Neural cell (in vitro differentiated cells): ENCODE results near the gene CGRRF1. TPM values are rescaled to one million over a fixed set of nuclear protein-coding genes. Genes with fewer than 3 reads are reported as not detected.

Experiments used
- H2AFZ ChIP-seq: fragments of 200-600, 300-800 bp; sonication (generic), shearing (Covaris generic); 2 replicates; pipeline ENCODE4 v1.6.0; 2014; ENCODE audit warnings: low read depth, mild to moderate bottlenecking, antibody characterized with exemption, low read length, moderate library complexity
- H3F3A ChIP-seq: fragments of 200-600 bp; shearing (Covaris generic); 2 replicates; pipeline ENCODE4 v1.6.1; 2016; ENCODE audit warnings: mild to moderate bottlenecking, moderate library complexity, mixed read lengths, antibody characterized with exemption, low read length; ENCODE audit not compliant: insufficient read depth, poor library complexity, severe bottlenecking
- H3K27ac ChIP-seq: fragments of 200-600, 300-800 bp; sonication (generic), shearing (Covaris generic); 2 replicates; pipeline ENCODE4 v1.5.1; 2014; ENCODE audit warnings: mild to moderate bottlenecking, low read length, moderate library complexity
- H3K27me3 ChIP-seq: fragments of 300-800, 200-600 bp; sonication (generic), shearing (Covaris generic); 2 replicates; pipeline ENCODE4 v1.6.0; 2014; ENCODE audit warnings: mild to moderate bottlenecking, low read depth, low read length, moderate library complexity; ENCODE audit not compliant: insufficient read depth
- H3K36me3 ChIP-seq: fragments of 300-800, 200-600 bp; sonication (generic), shearing (Covaris generic); 2 replicates; pipeline ENCODE4 v1.5.1; 2014; ENCODE audit warnings: mild to moderate bottlenecking, antibody characterized with exemption, low read length, moderate library complexity; ENCODE audit not compliant: insufficient read depth
- H3K4me2 ChIP-seq: fragments of 300-800, 200-600 bp; sonication (generic), shearing (Covaris generic); 2 replicates; pipeline ENCODE4 v1.6.0; 2014; ENCODE audit warnings: mild to moderate bottlenecking, low read length
- H3K4me3 ChIP-seq: fragments of 300-800, 200-600 bp; sonication (generic), shearing (Covaris generic); 2 replicates; pipeline ENCODE4 v1.5.1; 2014; ENCODE audit warnings: mild to moderate bottlenecking, low read length, moderate library complexity
- H3K79me2 ChIP-seq: fragments of 200-600 bp; shearing (Covaris generic); replicated peaks from 2 replicates; pipeline ENCODE4 v1.6.0; 2014; ENCODE audit warnings: mild to moderate bottlenecking, low read length, moderate library complexity; ENCODE audit not compliant: insufficient read depth
- H3K9ac ChIP-seq: fragments of 300-800, 200-600 bp; sonication (generic), shearing (Covaris generic); 2 replicates; pipeline ENCODE4 v1.6.1; 2016; ENCODE audit warnings: mild to moderate bottlenecking, low read length, mixed read lengths
- H3K9me2 ChIP-seq: fragments of 200-600 bp; shearing (Covaris generic); 2 replicates; pipeline ENCODE4 v1.6.1; 2016; ENCODE audit warnings: mild to moderate bottlenecking, low read length, mixed read lengths; ENCODE audit not compliant: insufficient read depth
- H3K9me3 ChIP-seq: fragments of 200-600, 300-800 bp; sonication (generic), shearing (Covaris generic); 2 replicates; pipeline ENCODE4 v1.6.1; 2016; ENCODE audit warnings: mild to moderate bottlenecking, mixed run types, low read length, moderate library complexity, mixed read lengths
- H4K20me1 ChIP-seq: fragments of 200-600 bp; shearing (Covaris generic); 2 replicates; pipeline ENCODE4 v1.6.1; 2016; ENCODE audit warnings: mild to moderate bottlenecking, mixed run types; ENCODE audit not compliant: insufficient read depth
- CTCF ChIP-seq: fragments of 450-650 bp; IDR thresholded peaks from 2 replicates; pipeline ENCODE4 v1.5.1; 2014; ENCODE audit warnings: antibody characterized with exemption, mild to moderate bottlenecking, moderate library complexity; ENCODE audit not compliant: poor library complexity, severe bottlenecking
- EP300 ChIP-seq: fragments of 450-650 bp; conservative IDR thresholded peaks from 2 replicates; pipeline ENCODE4 v1.6.1; 2014; ENCODE audit warnings: antibody characterized with exemption, mild to moderate bottlenecking, moderate library complexity; ENCODE audit not compliant: poor library complexity, severe bottlenecking
- EZH2 ChIP-seq: fragments of 200-600, 300-800 bp; shearing (Covaris generic), sonication (generic); IDR thresholded peaks from 2 replicates; pipeline ENCODE4 v1.6.1; 2014; ENCODE audit warnings: antibody characterized with exemption, low read length, borderline replicate concordance, mild to moderate bottlenecking; ENCODE audit not compliant: insufficient read depth, poor library complexity, severe bottlenecking
- MXI1 ChIP-seq: fragments of 450-650 bp; conservative IDR thresholded peaks from 2 replicates; pipeline ENCODE4 v1.6.1; 2014; ENCODE audit warnings: antibody characterized with exemption, mild to moderate bottlenecking; ENCODE audit not compliant: poor library complexity, severe bottlenecking
- POLR2AphosphoS5 ChIP-seq: IDR thresholded peaks from 2 replicates; pipeline ENCODE4 v1.6.1; 2012
- RAD21 ChIP-seq: fragments of 450-650 bp; conservative IDR thresholded peaks from 2 replicates; pipeline ENCODE4 v1.6.1; 2014; ENCODE audit warnings: antibody characterized with exemption, mild to moderate bottlenecking, moderate library complexity
- REST ChIP-seq: IDR thresholded peaks from 2 replicates; pipeline ENCODE4 v1.6.1; 2012; ENCODE audit warnings: borderline replicate concordance
- SMC3 ChIP-seq: fragments of 450-650 bp; conservative IDR thresholded peaks from 2 replicates; pipeline ENCODE4 v1.6.1; 2014; ENCODE audit warnings: antibody characterized with exemption, mild to moderate bottlenecking, moderate library complexity; ENCODE audit not compliant: poor library complexity
- TAF1 ChIP-seq: IDR thresholded peaks from 2 replicates; pipeline ENCODE4 v1.6.1; 2012; ENCODE audit warnings: low read depth
- polyA plus RNA-seq: library from polyadenylated mRNA; depleted of rRNA; stranded (reverse); fragments of >200 nt; gene quantifications from 2 replicates; pipeline ENCODE4 v1.2.3, GENCODE V29; 2014

The CGRRF1 gene
- polyA plus RNA-seq, 1 donor from 2014 or later: 31.0 TPM

- Histone ChIP-seq H3F3A (no peaks in the 10 kb centered on the region), H4K20me1 (no peaks in the 10 kb centered on the region), H3K79me2 (no peaks in the 10 kb centered on the region), H3K4me3 (no peak overlapping the region), H3K9me3 (no peaks in the 10 kb centered on the region), H2AFZ (no peak overlapping the region), H3K36me3 (no peaks in the 10 kb centered on the region), H3K27me3 (no peaks in the 10 kb centered on the region), H3K27ac (no peak overlapping the region), H3K9ac (no peak overlapping the region), H3K9me2 (no peaks in the 10 kb centered on the region), H3K4me2 (no peak overlapping the region)
- TF ChIP-seq POLR2AphosphoS5: no peak
- TF ChIP-seq EP300: no peak
- TF ChIP-seq RAD21: no peak
- TF ChIP-seq EZH2: no peak
- no peak for TF ChIP-seq SMC3
- TF ChIP-seq TAF1: no peak
- TF ChIP-seq MXI1: no peak
- TF ChIP-seq REST: no peak
- TF ChIP-seq CTCF: no peak
These were observed 37.9 kb downstream of the CGRRF1 start for GRCh38 chr14:54547583-54547982.

- no peak overlapping the region for H3K4me2 ChIP-seq
These were observed 38.8 kb downstream of the CGRRF1 start for GRCh38 chr14:54548491-54548890.

More at GRCh38 chr14:54548491-54548890, 38.8 kb downstream of the CGRRF1 start:
- Histone ChIP-seq H3F3A (no peaks in the 10 kb centered on the region), H3K27me3 (no peaks in the 10 kb centered on the region), H3K9ac (no peak overlapping the region), H3K36me3 (no peaks in the 10 kb centered on the region), H4K20me1 (no peaks in the 10 kb centered on the region), H3K27ac (no peak overlapping the region), H3K79me2 (no peaks in the 10 kb centered on the region), H3K4me3 (no peak overlapping the region), H3K9me3 (no peaks in the 10 kb centered on the region), H3K9me2 (no peaks in the 10 kb centered on the region), H2AFZ (no peak overlapping the region)
- TF ChIP-seq CTCF (no peak), RAD21 (no peak)
